GM21360 (cell line): Measurements from ENCODE around the gene PHF3.

Experiments
- ATAC-seq: cut with Tn5 transposase; IDR thresholded peaks from one replicate; pipeline ENCODE4 v1.9.1; 2021; ENCODE audit warnings: mild to moderate bottlenecking, moderate library complexity; ENCODE audit not compliant: unreplicated experiment

The PHF3 gene

GRCh38 chr6:63635588-63636517 is at the start of gene PHF3:
PHF3 (plus strand) TSS chr6:63635802; CDS start chr6:63646552, 10,750 bp downstream.
- ATAC-seq = peak; percentile 87

GRCh38 chr6:63589952-63590411 is 45.6 kb upstream of the PHF3 start:
- no peak for ATAC-seq

- no peak for ATAC-seq
Observed at GRCh38 chr6:63592886-63593285, 42.7 kb upstream of the PHF3 start.

- ATAC-seq = no peak
Observed at GRCh38 chr6:63597141-63598048, 38.2 kb upstream of the PHF3 start.

GRCh38 chr6:63598049-63599036 is 37.3 kb upstream of the PHF3 start:
- ATAC-seq = peak; percentile 99

- ATAC-seq = no peak
Observed at GRCh38 chr6:63599243-63599642, 36.4 kb upstream of the PHF3 start.

GRCh38 chr6:63600136-63600535 is 35.5 kb upstream of the PHF3 start:
- no peak for ATAC-seq

- no peak for ATAC-seq
Observed at GRCh38 chr6:63609231-63609630, 26.4 kb upstream of the PHF3 start.

DNA sequence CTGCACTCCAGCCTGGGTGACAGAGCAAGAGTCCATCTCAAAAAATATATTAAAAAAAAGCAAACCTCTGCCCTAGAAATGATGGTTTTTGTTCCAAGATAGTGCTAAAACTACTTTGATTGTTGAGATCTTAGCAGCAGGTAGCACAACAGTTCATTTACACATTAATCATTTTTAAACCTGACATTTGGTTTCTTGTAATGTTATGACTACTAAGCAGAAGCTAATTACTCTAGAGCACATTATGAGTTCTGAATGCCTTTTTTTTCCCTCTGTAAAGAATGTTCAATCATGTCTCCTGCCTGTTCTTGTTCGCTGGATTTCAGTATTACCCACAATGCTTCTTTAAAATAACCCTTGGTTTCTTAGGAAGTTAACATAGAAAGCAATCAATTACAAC is 24.7 kb upstream of the PHF3 start:
- no peak for ATAC-seq

DNA sequence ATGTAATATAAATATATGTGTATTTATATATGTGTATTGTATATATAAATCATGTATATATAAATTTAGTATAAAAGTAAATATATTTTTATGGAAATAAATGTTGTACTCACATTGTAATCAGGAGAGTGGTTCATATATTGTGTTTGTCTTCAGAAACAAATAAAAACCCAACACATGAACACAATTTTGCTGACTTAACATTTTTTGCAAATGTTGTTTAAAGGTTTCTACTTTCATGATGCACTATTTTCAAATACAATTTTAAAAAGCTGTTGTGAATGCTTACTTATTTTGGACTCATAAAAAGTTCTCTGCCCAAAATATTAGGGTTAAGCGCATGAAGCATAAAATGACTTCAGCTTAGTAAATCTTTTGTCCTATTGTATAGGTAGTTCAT is 24.0 kb upstream of the PHF3 start:
- ATAC-seq = no peak

GRCh38 chr6:63615590-63615989 is 20.0 kb upstream of the PHF3 start:
- ATAC-seq = no peak

DNA sequence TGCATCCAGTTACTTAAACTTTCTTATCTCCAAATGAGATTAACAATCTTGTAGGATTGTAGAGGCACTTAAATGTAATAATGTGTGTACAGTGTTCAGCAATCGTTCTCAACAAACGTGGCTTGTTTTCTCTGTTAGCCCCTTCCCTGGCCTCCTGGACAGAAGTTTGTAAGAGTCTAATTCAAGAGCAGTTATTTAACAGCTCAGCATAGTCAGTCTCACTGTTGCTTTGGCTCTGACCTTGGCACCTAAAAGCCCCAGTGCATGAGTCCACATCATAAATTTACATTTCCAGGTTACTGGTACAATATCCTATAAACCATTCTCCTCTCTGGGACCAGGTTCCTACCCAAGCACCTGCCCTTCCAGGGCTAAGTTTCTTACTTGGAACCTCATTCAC is 11.5 kb upstream of the PHF3 start:
- ATAC-seq = no peak

DNA sequence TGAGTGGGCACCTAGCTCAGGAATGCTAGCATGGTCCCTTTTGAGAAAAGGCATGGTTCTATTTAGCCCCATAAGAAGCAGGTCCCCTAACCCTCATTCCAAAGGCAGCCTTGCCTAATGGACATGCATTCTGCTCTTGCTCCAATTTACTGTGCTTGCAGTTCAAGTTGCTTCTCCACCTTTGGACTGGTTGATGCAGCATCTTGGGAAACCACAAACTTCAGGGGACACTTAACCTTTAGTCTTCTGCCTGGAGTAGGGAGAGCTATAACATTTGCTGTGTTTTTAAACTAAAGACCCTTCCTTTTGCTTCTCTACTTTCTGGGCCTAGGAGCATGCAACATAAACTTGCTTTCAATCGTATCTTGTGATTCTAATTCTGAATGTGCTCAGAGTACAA is 5.1 kb upstream of the PHF3 start:
- ATAC-seq = no peak

DNA sequence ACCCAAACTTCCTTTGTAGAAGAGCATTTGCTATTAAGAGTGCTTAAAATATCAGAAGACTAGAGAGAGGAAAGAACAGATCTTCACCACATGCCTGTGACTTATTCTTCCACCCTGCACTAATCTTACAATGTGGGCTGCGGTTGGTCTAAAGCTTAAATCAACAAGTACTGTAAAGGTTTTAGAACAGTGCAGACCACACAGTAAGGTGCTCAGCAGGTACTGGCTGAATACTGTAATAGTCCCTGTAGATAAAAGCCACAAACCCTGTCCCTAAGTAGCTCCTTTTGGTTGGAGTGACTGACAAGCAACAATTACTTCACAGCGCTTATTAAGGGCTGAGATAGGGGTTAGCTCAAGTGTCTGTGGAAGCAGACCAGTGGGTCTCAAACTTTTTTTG is 972 bp upstream of the PHF3 start:
- ATAC-seq = no peak

GRCh38 chr6:63635215-63635587 is 401 bp upstream of the PHF3 start:
- ATAC-seq = peak; percentile 19

DNA sequence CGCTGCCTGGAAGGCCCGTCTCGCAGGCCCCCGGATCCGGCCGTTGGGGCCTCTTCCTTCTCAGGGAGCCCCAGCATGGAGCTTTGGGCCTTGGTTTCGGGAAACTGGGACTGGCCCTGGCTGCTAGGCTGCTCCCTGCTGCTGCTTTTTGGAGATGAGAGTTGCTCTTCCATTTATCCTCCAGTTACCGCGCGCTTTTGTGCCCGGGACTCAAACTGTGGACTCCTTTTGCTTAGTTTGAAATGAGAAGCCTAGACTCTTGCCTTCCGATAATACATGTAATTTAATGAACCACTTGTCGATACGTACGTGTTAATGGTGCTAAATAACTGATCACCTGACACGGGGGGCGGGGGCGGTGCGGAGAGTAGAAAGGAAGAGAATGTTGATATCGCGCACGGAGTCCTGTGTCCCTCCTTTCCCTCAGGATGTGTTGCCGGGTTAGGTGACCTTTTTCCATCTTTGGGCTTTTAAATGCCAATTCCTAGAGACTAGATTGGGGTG is 968 bp downstream of the PHF3 start:
- peak; percentile 2 for ATAC-seq

- no peak for ATAC-seq
Observed at GRCh38 chr6:63637865-63638445, 2.4 kb downstream of the PHF3 start.

- ATAC-seq = no peak
Observed at GRCh38 chr6:63640062-63640461, 4.5 kb downstream of the PHF3 start.

- ATAC-seq = no peak
Observed at GRCh38 chr6:63643862-63644261, 8.3 kb downstream of the PHF3 start.
